H9 (cell line): ENCODE measurements around the gene APBA2. TPM values are rescaled to one million over a fixed set of nuclear protein-coding genes. Genes with fewer than 3 reads are reported as not detected.

Experiments
- DNase-seq: peaks from one replicate; pipeline ENCODE4 v3.0.0-alpha.2; 2017
- H2AFZ ChIP-seq: one replicate; pipeline ENCODE4 v1.6.1; 2013; ENCODE audit warnings: mild to moderate bottlenecking, low read length, control low read depth, moderate library complexity
- H2AK5ac ChIP-seq: 2 replicates; pipeline ENCODE4 v1.6.1; 2013; ENCODE audit warnings: low read length, control low read depth, mixed read lengths; ENCODE audit not compliant: insufficient read length
- H2BK120ac ChIP-seq: one replicate; pipeline ENCODE4 v1.6.1; 2013; ENCODE audit warnings: low read depth, mild to moderate bottlenecking, low read length, control low read depth, inconsistent platforms; ENCODE audit not compliant: poor library complexity, severe bottlenecking
- H2BK12ac ChIP-seq: 2 replicates; pipeline ENCODE4 v1.6.1; 2013; ENCODE audit warnings: low read length, control low read depth, mixed read lengths, low read depth; ENCODE audit not compliant: insufficient read length
- H2BK15ac ChIP-seq: 2 replicates; pipeline ENCODE4 v1.6.1; 2013; ENCODE audit warnings: low read depth, low read length, control low read depth
- H2BK20ac ChIP-seq: one replicate; pipeline ENCODE4 v1.6.1; 2013; ENCODE audit warnings: low read depth, mild to moderate bottlenecking, low read length, control low read depth, inconsistent platforms; ENCODE audit not compliant: poor library complexity, severe bottlenecking
- H2BK5ac ChIP-seq: 2 replicates; pipeline ENCODE4 v1.6.1; 2013; ENCODE audit warnings: low read length, control low read depth, mixed read lengths; ENCODE audit not compliant: insufficient read length
- H3K14ac ChIP-seq: 2 replicates; pipeline ENCODE4 v1.6.1; 2013; ENCODE audit warnings: low read length, control low read depth; ENCODE audit not compliant: insufficient read depth
- H3K18ac ChIP-seq: 2 replicates; pipeline ENCODE4 v1.6.1; 2013; ENCODE audit warnings: low read depth, mild to moderate bottlenecking, mixed read lengths, low read length, control low read depth; ENCODE audit not compliant: insufficient read length
- H3K23ac ChIP-seq: 2 replicates; pipeline ENCODE4 v1.6.1; 2013; ENCODE audit warnings: low read length, control low read depth, mixed read lengths, low read depth; ENCODE audit not compliant: insufficient read length
- H3K23me2 ChIP-seq: 2 replicates; pipeline ENCODE4 v1.6.1; 2013; ENCODE audit warnings: low read depth, mild to moderate bottlenecking, mixed read lengths, low read length, control low read depth; ENCODE audit not compliant: insufficient read length, poor library complexity, severe bottlenecking
- H3K27ac ChIP-seq: 2 replicates; pipeline ENCODE4 v1.5.1; 2013; ENCODE audit warnings: low read length, control low read depth, mixed read lengths, low read depth; ENCODE audit not compliant: insufficient read length
- H3K27me3 ChIP-seq: 2 replicates; pipeline ENCODE4 v1.6.1; 2013; ENCODE audit warnings: low read length, control low read depth, inconsistent platforms; ENCODE audit not compliant: insufficient read depth
- H3K4ac ChIP-seq: 2 replicates; pipeline ENCODE4 v1.6.1; 2013; ENCODE audit warnings: low read depth, mild to moderate bottlenecking, control low read depth, inconsistent platforms, low read length, moderate library complexity
- H3K4me1 ChIP-seq: 2 replicates; pipeline ENCODE4 v1.6.1; 2013; ENCODE audit warnings: low read length, control low read depth, inconsistent platforms; ENCODE audit not compliant: insufficient read depth
- H3K4me2 ChIP-seq: 2 replicates; pipeline ENCODE4 v1.6.1; 2013; ENCODE audit warnings: low read length, control low read depth, mixed read lengths; ENCODE audit not compliant: insufficient read length, insufficient read depth
- H3K56ac ChIP-seq: 2 replicates; pipeline ENCODE4 v1.6.1; 2013; ENCODE audit warnings: low read depth, mild to moderate bottlenecking, mixed read lengths, low read length, control low read depth; ENCODE audit not compliant: insufficient read length
- H3K79me1 ChIP-seq: 2 replicates; pipeline ENCODE4 v1.6.1; 2013; ENCODE audit warnings: low read depth, mild to moderate bottlenecking, moderate library complexity, low read length, control low read depth, inconsistent platforms; ENCODE audit not compliant: insufficient read depth, poor library complexity, severe bottlenecking
- H3K79me2 ChIP-seq: 2 replicates; pipeline ENCODE4 v1.6.1; 2013; ENCODE audit warnings: low read length, control low read depth, inconsistent platforms; ENCODE audit not compliant: insufficient read depth
- H3K9ac ChIP-seq: 2 replicates; pipeline ENCODE4 v1.6.1; 2013; ENCODE audit warnings: low read length, control low read depth, mixed read lengths; ENCODE audit not compliant: insufficient read length; ENCODE audit errors: extremely low read depth
- H3K9me3 ChIP-seq: one replicate; pipeline ENCODE4 v1.6.1; 2013; ENCODE audit warnings: low read depth, low read length, inconsistent platforms; ENCODE audit not compliant: control insufficient read depth
- H3T11ph ChIP-seq: one replicate; pipeline ENCODE4 v1.6.1; 2013; ENCODE audit warnings: mild to moderate bottlenecking, low read length, control low read depth, inconsistent platforms
- H4K20me1 ChIP-seq: one replicate; pipeline ENCODE4 v1.6.1; 2013; ENCODE audit not compliant: control insufficient read depth, insufficient read length, insufficient read depth
- H4K5ac ChIP-seq: 2 replicates; pipeline ENCODE4 v1.6.1; 2013; ENCODE audit warnings: low read depth, mild to moderate bottlenecking, mixed read lengths, low read length, control low read depth; ENCODE audit not compliant: insufficient read length
- H4K8ac ChIP-seq: replicated peaks from 2 replicates; pipeline ENCODE4 v1.6.1; 2013; ENCODE audit warnings: low read length, control low read depth, mixed read lengths, low read depth; ENCODE audit not compliant: insufficient read length
- H4K91ac ChIP-seq: 2 replicates; pipeline ENCODE4 v1.6.1; 2013; ENCODE audit warnings: low read depth, mild to moderate bottlenecking, moderate library complexity, mixed read lengths, low read length, control low read depth; ENCODE audit not compliant: insufficient read length
- H3K27ac Mint-ChIP-seq, 3 experiments: 2 replicates in 2 of 3; 3 replicates in 1 of 3; pipeline ENCODE4 v1.8.0; 2020 to 2021; ENCODE audit warnings: mixed read lengths in 3 of 3, mild to moderate bottlenecking in 1 of 3, moderate library complexity in 1 of 3
- H3K27me3 Mint-ChIP-seq: 2 replicates; pipeline ENCODE4 v1.8.0; 2021; ENCODE audit warnings: low read depth, mild to moderate bottlenecking, moderate library complexity, mixed read lengths
- H3K36me3 Mint-ChIP-seq, 3 experiments: 2 replicates in 2 of 3; 3 replicates in 1 of 3; pipeline ENCODE4 v1.8.0; 2020 to 2021; ENCODE audit warnings: low read depth in 3 of 3, mixed read lengths in 3 of 3; ENCODE audit not compliant: insufficient read depth in 1 of 3
- H3K4me1 Mint-ChIP-seq, 2 experiments: 2 replicates each; pipeline ENCODE4 v1.8.0; 2020; ENCODE audit warnings: mixed read lengths in 2 of 2
- H3K4me3 Mint-ChIP-seq, 2 experiments: 2 replicates in 1 of 2; 3 replicates in 1 of 2; pipeline ENCODE4 v1.8.0; 2020 to 2021; ENCODE audit warnings: mild to moderate bottlenecking in 2 of 2, mixed read lengths in 2 of 2, moderate library complexity in 1 of 2
- H3K9me3 Mint-ChIP-seq, 2 experiments: 2 replicates in 1 of 2; 3 replicates in 1 of 2; pipeline ENCODE4 v1.8.0; 2020; ENCODE audit warnings: mild to moderate bottlenecking in 2 of 2, mixed read lengths in 2 of 2, moderate library complexity in 1 of 2
- WGBS: extraction: QIAGEN DNeasy Blood & Tissue Kit; methylation state at CpG from one replicate; pipeline ENCODE4 v1.1.7; 2013; ENCODE audit warnings: missing lambda C conversion rate, low lambda C conversion rate, mixed read lengths; ENCODE audit not compliant: insufficient read length; ENCODE audit errors: extremely low coverage; 5-methylcytosine and 5-hydroxymethylcytosine counted together
- total RNA-seq: library from RNA; stranded (reverse); gene quantifications from 2 replicates; pipeline ENCODE4 v1.2.1, GENCODE V29; 2021
- TF ChIP-seq, protein P1 (sequence below): fragments of 200-600 bp; sonication (generic); conservative IDR thresholded peaks from 3 replicates; pipeline ENCODE4 v1.8.0; 2021; ENCODE audit warnings: antibody characterized with exemption, mild to moderate bottlenecking

The APBA2 gene
- total RNA-seq, 1 experiment from 2014 or later, result 14.3 TPM

DNA sequence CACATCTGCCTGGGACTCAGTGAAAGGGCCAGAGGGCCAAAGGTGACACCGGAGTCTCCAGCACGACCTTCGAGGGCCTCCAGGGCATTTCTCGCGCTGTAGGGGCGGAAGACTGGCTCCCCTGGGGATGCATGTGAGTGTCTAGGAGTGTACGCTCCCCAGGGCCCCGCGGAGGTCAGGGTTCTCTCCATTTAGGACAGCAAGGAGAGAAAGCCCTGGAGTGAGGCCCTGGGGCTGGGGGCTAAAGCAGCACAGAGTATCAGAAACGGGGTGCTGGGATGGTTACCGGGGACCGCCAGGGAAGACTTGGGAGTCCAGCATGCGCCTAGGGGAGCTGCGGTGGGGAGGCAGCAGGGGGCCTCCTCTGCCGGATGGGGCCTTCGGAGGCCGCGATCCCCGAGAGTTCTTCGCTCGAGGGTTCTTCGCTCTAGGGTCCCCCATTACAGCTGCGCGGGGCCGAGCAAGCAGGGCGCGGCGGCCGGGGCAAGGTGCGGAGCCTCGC is 595 bp upstream of the APBA2 start:
- no peak overlapping the region for H4K5ac ChIP-seq
- H2BK20ac ChIP-seq, result no peak overlapping the region
- no peak overlapping the region for H2AFZ ChIP-seq
- no peak overlapping the region for H2BK12ac ChIP-seq
- H3K56ac ChIP-seq, result no peak overlapping the region
- H3K27me3 ChIP-seq, result peaks cover 6% of the 10 kb centered on the region; the same call in 1 of the 2 replicates
- H3K23ac ChIP-seq, result no peak overlapping the region
- H3K27ac Mint-ChIP-seq, result no peak overlapping the region
- H3K27me3 Mint-ChIP-seq, result peaks cover 60% of the 10 kb centered on the region
- H4K91ac ChIP-seq, result no peak overlapping the region
- H2AK5ac ChIP-seq, result no peak overlapping the region
- WGBS, result no CpG with 5 or more reads among the region's 31 CpGs
- TF ChIP-seq, protein P1, sequence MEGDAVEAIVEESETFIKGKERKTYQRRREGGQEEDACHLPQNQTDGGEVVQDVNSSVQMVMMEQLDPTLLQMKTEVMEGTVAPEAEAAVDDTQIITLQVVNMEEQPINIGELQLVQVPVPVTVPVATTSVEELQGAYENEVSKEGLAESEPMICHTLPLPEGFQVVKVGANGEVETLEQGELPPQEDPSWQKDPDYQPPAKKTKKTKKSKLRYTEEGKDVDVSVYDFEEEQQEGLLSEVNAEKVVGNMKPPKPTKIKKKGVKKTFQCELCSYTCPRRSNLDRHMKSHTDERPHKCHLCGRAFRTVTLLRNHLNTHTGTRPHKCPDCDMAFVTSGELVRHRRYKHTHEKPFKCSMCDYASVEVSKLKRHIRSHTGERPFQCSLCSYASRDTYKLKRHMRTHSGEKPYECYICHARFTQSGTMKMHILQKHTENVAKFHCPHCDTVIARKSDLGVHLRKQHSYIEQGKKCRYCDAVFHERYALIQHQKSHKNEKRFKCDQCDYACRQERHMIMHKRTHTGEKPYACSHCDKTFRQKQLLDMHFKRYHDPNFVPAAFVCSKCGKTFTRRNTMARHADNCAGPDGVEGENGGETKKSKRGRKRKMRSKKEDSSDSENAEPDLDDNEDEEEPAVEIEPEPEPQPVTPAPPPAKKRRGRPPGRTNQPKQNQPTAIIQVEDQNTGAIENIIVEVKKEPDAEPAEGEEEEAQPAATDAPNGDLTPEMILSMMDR, result no peak
- DNase-seq, result no peak
- peak overlapping the region; percentile 60 for H3K4me2 ChIP-seq
- H3K18ac ChIP-seq, result no peak overlapping the region
- H3K36me3 Mint-ChIP-seq, result no peaks in the 10 kb centered on the region
- no peak overlapping the region for H2BK15ac ChIP-seq
- H3K23me2 ChIP-seq, result peaks cover 8% of the 10 kb centered on the region
- no peak overlapping the region for H3K27ac ChIP-seq
- peaks cover 13 to 31% of the 10 kb centered on the region in 2 experiments for H3K4me1 Mint-ChIP-seq
- H4K8ac ChIP-seq, result no peak overlapping the region
- no peak overlapping the region for H3K9ac ChIP-seq
- peak overlapping the region; percentile 48 to 71 for H3K4me3 Mint-ChIP-seq
- no peak overlapping the region for H2BK5ac ChIP-seq
- no peaks in the 10 kb centered on the region for H3K79me1 ChIP-seq
- H3K9me3 ChIP-seq, result no peaks in the 10 kb centered on the region
- H3K9me3 Mint-ChIP-seq, result no peaks in the 10 kb centered on the region; a peak in 2 of 5 replicates
- H3T11ph ChIP-seq, result no peak overlapping the region
- H3K4me1 ChIP-seq, result no peaks in the 10 kb centered on the region
- no peak overlapping the region for H2BK120ac ChIP-seq
- H3K14ac ChIP-seq, result no peak overlapping the region
- H3K79me2 ChIP-seq, result no peaks in the 10 kb centered on the region; the same call in 1 of the 2 replicates
- no peaks in the 10 kb centered on the region for H4K20me1 ChIP-seq
- H3K4ac ChIP-seq, result no peak overlapping the region
